ENCODE results near the gene MTIF2.
"Not testable (repeated sequence)": the region's sequence is repeated elsewhere in the genome, so short reads cannot be mapped to it uniquely, and the experiment has no call there.

MTIF2 gene

GRCh38 chr2:55268907-55269644 lies at the start of gene MTIF2:
MTIF2 (minus strand) TSS chr2:55269231; CDS start chr2:55263858, 5,373 bp downstream.
- DNase-seq, result peak; percentile 97

- DNase-seq, result no peak
These were observed 46.0 kb upstream of the MTIF2 start for GRCh38 chr2:55314985-55315384.

- no peak for DNase-seq
These were observed 42.4 kb upstream of the MTIF2 start for GRCh38 chr2:55311444-55311870.

- DNase-seq, result no peak
These were observed 40.4 kb upstream of the MTIF2 start for GRCh38 chr2:55309446-55309845.

GRCh38 chr2:55302241-55302640 lies 33.2 kb upstream of the MTIF2 start:
- no peak for DNase-seq

- DNase-seq, result no peak
These were observed 32.2 kb upstream of the MTIF2 start for GRCh38 chr2:55301277-55301676.

- no peak for DNase-seq
These were observed 27.4 kb upstream of the MTIF2 start for GRCh38 chr2:55296393-55296792.

GRCh38 chr2:55283083-55283482 lies 14.1 kb upstream of the MTIF2 start:
- DNase-seq, result no peak

- DNase-seq, result peak; percentile 88
These were observed 13.3 kb upstream of the MTIF2 start for GRCh38 chr2:55282110-55282917.

- not testable (repeated sequence) for DNase-seq
These were observed 12.0 kb upstream of the MTIF2 start for GRCh38 chr2:55280851-55281546.

- DNase-seq, result not testable (repeated sequence)
These were observed 10.9 kb upstream of the MTIF2 start for GRCh38 chr2:55279859-55280424.

GRCh38 chr2:55279214-55279835 lies 10.3 kb upstream of the MTIF2 start:
- DNase-seq, result peak; percentile 42

- no peak for DNase-seq
These were observed 8.3 kb upstream of the MTIF2 start for GRCh38 chr2:55277310-55277709.

GRCh38 chr2:55274346-55274745 lies 5.3 kb upstream of the MTIF2 start:
- DNase-seq, result not testable (repeated sequence)

GRCh38 chr2:55269645-55269990 lies 587 bp upstream of the MTIF2 start:
- no peak for DNase-seq

GRCh38 chr2:55268288-55268906 lies 634 bp downstream of the MTIF2 start:
- no peak for DNase-seq

- not testable (repeated sequence) for DNase-seq
These were observed 9.4 kb downstream of the MTIF2 start for GRCh38 chr2:55259586-55259985.

- DNase-seq, result no peak
These were observed 16.2 kb downstream of the MTIF2 start for GRCh38 chr2:55252832-55253231.

- no peak for DNase-seq
These were observed 22.0 kb downstream of the MTIF2 start for GRCh38 chr2:55247025-55247424.

GRCh38 chr2:55245411-55245810 lies 23.6 kb downstream of the MTIF2 start:
- DNase-seq, result no peak

GRCh38 chr2:55242617-55243016 lies 26.4 kb downstream of the MTIF2 start:
- no peak for DNase-seq

- not testable (repeated sequence) for DNase-seq
These were observed 27.4 kb downstream of the MTIF2 start for GRCh38 chr2:55241582-55241981.

All from NCI-H2227 treated with DMSO at 0.1 percent for 48 hours (cell line).